Activated CD4-positive, alpha-beta T cell treated with anti-CD3 and anti-CD28 coated beads, Interleukin-2, amount 50 U/mL, for 48 hours (primary cell): ENCODE measurements around the gene FSD2.
"Not testable (repeated sequence)": the region's sequence is repeated elsewhere in the genome, so short reads cannot be mapped to it uniquely, and the experiment has no call there.

ENCODE experiments used
- DNase-seq, 2 experiments: peaks; one replicate each; pipeline ENCODE4 v3.0.0-alpha.2; 2020

The FSD2 gene

DNA sequence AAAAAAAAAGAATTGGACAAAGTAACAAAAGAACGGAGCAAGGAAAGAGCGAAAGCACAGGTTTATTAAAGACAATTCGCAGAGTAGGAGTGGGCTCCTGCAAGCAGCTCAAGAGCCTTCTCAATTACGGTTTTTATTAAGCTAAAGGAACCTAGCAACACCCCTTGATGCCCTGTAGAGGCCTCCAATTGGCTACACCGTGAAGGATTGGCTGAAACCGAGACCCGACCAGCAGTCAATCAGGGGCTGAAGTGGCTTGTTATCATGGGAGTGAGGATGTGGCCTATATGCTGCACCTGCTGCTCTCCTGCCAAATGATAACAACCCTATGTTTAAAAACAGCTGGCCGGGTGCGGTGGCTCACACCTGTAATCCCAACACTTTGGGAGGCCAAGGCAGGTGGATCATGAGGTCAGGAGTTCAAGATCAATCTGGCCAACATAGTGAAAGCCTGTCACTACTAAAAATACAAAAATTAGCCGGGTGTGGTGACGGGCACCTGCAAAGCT is 75.8 kb downstream of the FSD2 start:
- no peak for DNase-seq

- DNase-seq, result no peak
Measured at GRCh38 chr15:82726816-82727215, 79.1 kb downstream of the FSD2 start.

- no peak for DNase-seq
Measured at GRCh38 chr15:82715003-82715402, 90.9 kb downstream of the FSD2 start.

GRCh38 chr15:82714016-82714415 is 91.9 kb downstream of the FSD2 start:
- DNase-seq, result no peak

GRCh38 chr15:82712036-82712435 is 93.8 kb downstream of the FSD2 start:
- no peak for DNase-seq

DNA sequence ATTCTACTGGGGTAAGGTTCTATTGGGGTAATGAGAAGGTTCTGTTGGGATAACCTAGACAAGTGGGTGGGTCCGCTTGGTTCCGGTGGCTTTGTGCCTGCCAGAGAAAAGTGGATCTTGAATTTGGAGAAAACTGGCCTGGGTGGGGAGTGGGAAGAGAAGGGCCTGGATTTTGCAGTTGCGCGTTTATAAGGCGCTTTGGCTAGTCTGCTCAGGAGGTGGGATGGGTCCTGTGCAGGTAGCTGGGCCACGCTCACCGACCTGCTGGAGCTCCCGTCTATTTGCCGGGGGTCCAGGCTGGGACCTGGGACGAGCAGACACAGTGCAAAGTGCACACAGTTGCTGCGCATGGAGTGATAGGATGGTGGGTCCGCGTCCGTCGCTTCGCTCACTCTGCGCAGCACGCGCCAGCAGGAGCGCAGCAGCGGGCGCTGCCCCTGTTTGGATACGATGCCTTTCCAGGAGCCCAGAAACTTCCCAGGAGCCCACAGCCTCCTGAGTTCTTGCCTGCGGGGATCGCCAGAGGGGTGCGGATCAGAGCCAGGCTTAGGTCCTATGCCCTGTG is 94.9 kb downstream of the FSD2 start:
- no peak for DNase-seq

DNA sequence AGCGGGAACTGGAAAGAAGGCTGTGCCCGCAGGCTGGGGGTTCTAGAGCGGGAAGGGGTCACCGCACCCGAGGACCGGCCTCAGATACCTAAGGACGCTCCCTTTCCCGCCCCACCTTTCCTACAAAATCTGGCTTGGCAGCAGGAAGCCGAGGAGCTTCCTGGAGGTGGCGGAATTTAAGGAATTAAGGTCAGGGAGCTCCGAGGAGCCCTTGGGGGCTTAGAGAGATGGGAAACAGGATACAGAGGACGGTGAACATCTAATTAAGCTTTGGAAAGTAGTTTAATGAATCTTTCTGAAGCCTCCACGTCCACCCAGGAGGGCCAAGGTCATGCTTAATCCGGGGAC is 95.7 kb downstream of the FSD2 start:
- DNase-seq, result no peak

GRCh38 chr15:82709421-82710207 is 96.3 kb downstream of the FSD2 start, which contains the start of gene AP3B2:
Gene AP3B2, minus strand, starts transcription at chr15:82709875. Its CDS starts 169 bp downstream, at chr15:82709706.
- DNase-seq, result peak; percentile 74 to 78

DNA sequence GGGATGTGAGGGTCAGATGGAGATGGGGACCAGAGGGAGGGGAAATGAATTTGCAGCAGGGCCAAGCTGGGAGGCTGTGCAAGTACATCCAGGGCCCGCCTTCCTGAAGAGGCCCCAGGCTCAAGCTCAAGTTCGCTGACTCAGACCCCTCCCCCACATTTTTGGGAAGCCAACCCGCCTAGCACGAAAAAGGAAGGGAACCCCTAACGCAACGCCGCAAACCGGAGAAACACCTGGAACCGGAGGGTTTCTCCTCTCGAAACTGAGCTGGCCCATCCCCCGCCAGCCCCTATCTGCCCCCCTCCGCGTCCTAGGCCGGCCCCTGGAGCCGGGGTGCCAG is 96.8 kb downstream of the FSD2 start:
- DNase-seq, result peak; percentile 13 to 16

- DNase-seq, result not testable (repeated sequence)
Measured at GRCh38 chr15:82705856-82706255, 100.0 kb downstream of the FSD2 start.
